ENCODE data around the gene ZNF280D. TPM values are rescaled to one million over a fixed set of nuclear protein-coding genes. Genes with fewer than 3 reads are reported as not detected.

Gene ZNF280D
- polyA plus RNA-seq, 1 donor from 2014 or later = 35.4 TPM

DNA sequence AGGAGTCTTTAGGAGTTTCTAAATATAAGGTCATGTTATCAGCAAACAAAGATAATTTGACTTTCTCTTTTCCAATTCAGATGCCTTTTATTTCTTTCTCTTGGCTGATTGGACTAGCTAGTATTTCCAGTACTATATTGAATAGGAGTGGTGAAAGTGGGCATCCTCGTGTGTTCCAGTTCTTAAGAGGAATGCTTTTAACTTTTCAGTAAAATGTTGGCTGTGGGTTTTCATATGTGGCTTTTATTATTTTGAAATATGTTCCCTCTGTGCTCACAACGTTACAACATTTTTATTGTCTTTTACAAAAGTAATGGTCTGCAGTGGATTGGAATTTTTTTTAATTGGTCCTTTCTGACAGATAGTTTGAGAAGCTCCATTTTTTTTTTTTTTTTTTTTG lies 8.2 kb upstream of the ZNF280D start:
- TF ChIP-seq, protein P1, sequence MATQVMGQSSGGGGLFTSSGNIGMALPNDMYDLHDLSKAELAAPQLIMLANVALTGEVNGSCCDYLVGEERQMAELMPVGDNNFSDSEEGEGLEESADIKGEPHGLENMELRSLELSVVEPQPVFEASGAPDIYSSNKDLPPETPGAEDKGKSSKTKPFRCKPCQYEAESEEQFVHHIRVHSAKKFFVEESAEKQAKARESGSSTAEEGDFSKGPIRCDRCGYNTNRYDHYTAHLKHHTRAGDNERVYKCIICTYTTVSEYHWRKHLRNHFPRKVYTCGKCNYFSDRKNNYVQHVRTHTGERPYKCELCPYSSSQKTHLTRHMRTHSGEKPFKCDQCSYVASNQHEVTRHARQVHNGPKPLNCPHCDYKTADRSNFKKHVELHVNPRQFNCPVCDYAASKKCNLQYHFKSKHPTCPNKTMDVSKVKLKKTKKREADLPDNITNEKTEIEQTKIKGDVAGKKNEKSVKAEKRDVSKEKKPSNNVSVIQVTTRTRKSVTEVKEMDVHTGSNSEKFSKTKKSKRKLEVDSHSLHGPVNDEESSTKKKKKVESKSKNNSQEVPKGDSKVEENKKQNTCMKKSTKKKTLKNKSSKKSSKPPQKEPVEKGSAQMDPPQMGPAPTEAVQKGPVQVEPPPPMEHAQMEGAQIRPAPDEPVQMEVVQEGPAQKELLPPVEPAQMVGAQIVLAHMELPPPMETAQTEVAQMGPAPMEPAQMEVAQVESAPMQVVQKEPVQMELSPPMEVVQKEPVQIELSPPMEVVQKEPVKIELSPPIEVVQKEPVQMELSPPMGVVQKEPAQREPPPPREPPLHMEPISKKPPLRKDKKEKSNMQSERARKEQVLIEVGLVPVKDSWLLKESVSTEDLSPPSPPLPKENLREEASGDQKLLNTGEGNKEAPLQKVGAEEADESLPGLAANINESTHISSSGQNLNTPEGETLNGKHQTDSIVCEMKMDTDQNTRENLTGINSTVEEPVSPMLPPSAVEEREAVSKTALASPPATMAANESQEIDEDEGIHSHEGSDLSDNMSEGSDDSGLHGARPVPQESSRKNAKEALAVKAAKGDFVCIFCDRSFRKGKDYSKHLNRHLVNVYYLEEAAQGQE (IDR thresholded peaks at IDR 0.05; ENCODE audit: borderline replicate concordance) = no peak
- TF ChIP-seq MXI1 (conservative IDR thresholded peaks at IDR 0.05; ENCODE audit: poor library complexity, severe bottlenecking) (no peak), EZH2 (IDR thresholded peaks at IDR 0.05; ENCODE audit: borderline replicate concordance, insufficient read depth, low read length, poor library complexity, severe bottlenecking) (no peak), CTCF (IDR thresholded peaks at IDR 0.05; ENCODE audit: poor library complexity, severe bottlenecking) (no peak), SMC3 (conservative IDR thresholded peaks at IDR 0.05; ENCODE audit: poor library complexity) (no peak), RAD21 (conservative IDR thresholded peaks at IDR 0.05) (no peak), EP300 (conservative IDR thresholded peaks at IDR 0.05; ENCODE audit: poor library complexity, severe bottlenecking) (no peak), TAF1 (IDR thresholded peaks at IDR 0.05; ENCODE audit: low read depth) (no peak), POLR2AphosphoS5 (IDR thresholded peaks at IDR 0.05) (no peak)
- no peak overlapping the region for H3K4me3 ChIP-seq (ENCODE audit: low read length)
- no peak overlapping the region for H3K27ac ChIP-seq (ENCODE audit: low read length)
- H3K9ac ChIP-seq (ENCODE audit: low read length) = no peak overlapping the region
- H3K79me2 ChIP-seq (replicated peaks; ENCODE audit: insufficient read depth, low read length) = no peaks in the 10 kb centered on the region
- no peaks in the 10 kb centered on the region for H3F3A ChIP-seq (ENCODE audit: insufficient read depth, low read length, poor library complexity, severe bottlenecking)
- H2AFZ ChIP-seq (ENCODE audit: low read depth, low read length) = no peak overlapping the region
- no peak overlapping the region for H3K4me2 ChIP-seq (ENCODE audit: low read length)
- H4K20me1 ChIP-seq (ENCODE audit: insufficient read depth) = no peaks in the 10 kb centered on the region
- H3K9me2 ChIP-seq (ENCODE audit: insufficient read depth, low read length) = no peaks in the 10 kb centered on the region
- no peaks in the 10 kb centered on the region for H3K27me3 ChIP-seq (ENCODE audit: insufficient read depth, low read depth, low read length)
- no peaks in the 10 kb centered on the region for H3K36me3 ChIP-seq (ENCODE audit: insufficient read depth, low read length)
- H3K9me3 ChIP-seq (ENCODE audit: low read length) = no peaks in the 10 kb centered on the region

- Histone ChIP-seq H3K4me3 (ENCODE audit: low read length) (no peak overlapping the region), H3K79me2 (replicated peaks; ENCODE audit: insufficient read depth, low read length) (no peaks in the 10 kb centered on the region), H3K27me3 (ENCODE audit: insufficient read depth, low read depth, low read length) (no peaks in the 10 kb centered on the region), H3K27ac (ENCODE audit: low read length) (no peak overlapping the region), H3K9me3 (ENCODE audit: low read length) (no peaks in the 10 kb centered on the region), H3F3A (ENCODE audit: insufficient read depth, low read length, poor library complexity, severe bottlenecking) (no peaks in the 10 kb centered on the region), H2AFZ (ENCODE audit: low read depth, low read length) (no peak overlapping the region), H3K9me2 (ENCODE audit: insufficient read depth, low read length) (no peaks in the 10 kb centered on the region), H3K4me2 (ENCODE audit: low read length) (no peak overlapping the region), H3K9ac (ENCODE audit: low read length) (no peak overlapping the region), H3K36me3 (ENCODE audit: insufficient read depth, low read length) (no peaks in the 10 kb centered on the region), H4K20me1 (ENCODE audit: insufficient read depth) (no peaks in the 10 kb centered on the region)
- TF ChIP-seq EZH2 (IDR thresholded peaks at IDR 0.05; ENCODE audit: borderline replicate concordance, insufficient read depth, low read length, poor library complexity, severe bottlenecking) (no peak), CTCF (IDR thresholded peaks at IDR 0.05; ENCODE audit: poor library complexity, severe bottlenecking) (no peak), SMC3 (conservative IDR thresholded peaks at IDR 0.05; ENCODE audit: poor library complexity) (no peak), RAD21 (conservative IDR thresholded peaks at IDR 0.05) (no peak), EP300 (conservative IDR thresholded peaks at IDR 0.05; ENCODE audit: poor library complexity, severe bottlenecking) (no peak), MXI1 (conservative IDR thresholded peaks at IDR 0.05; ENCODE audit: poor library complexity, severe bottlenecking) (no peak), TAF1 (IDR thresholded peaks at IDR 0.05; ENCODE audit: low read depth) (no peak), POLR2AphosphoS5 (IDR thresholded peaks at IDR 0.05) (no peak)
- TF ChIP-seq, protein P1 (IDR thresholded peaks at IDR 0.05; ENCODE audit: borderline replicate concordance) = no peak
These were observed 6.8 kb upstream of the ZNF280D start for GRCh38 chr15:56739964-56740640.
